B cell (primary cell): ENCODE results near the gene DUSP7. TPM values are rescaled to one million over a fixed set of nuclear protein-coding genes. Genes with fewer than 3 reads are reported as not detected.
"Not testable (repeated sequence)": the region's sequence is repeated elsewhere in the genome, so short reads cannot be mapped to it uniquely, and the experiment has no call there.

ENCODE experiments used
- ATAC-seq: fragments of 200-7000 bp; cut with Tn5 transposase; one replicate; pipeline ENCODE4 v1.10.0; 2021; ENCODE audit warnings: low read depth, mild to moderate bottlenecking, moderate number of reproducible peaks, moderate library complexity
- CTCF ChIA-PET: fragments of 350-600 bp; sonication (Branson Sonifier 250); formaldehyde crosslinking; loops from one replicate; lab custom pipeline; 2021; ENCODE audit warnings: antibody characterized with exemption, inconsistent platforms; lab: Charles Lee
- POLR2A ChIA-PET: fragments of 350-600 bp; sonication (Branson Sonifier 250); formaldehyde crosslinking; loops from one replicate; lab custom pipeline; 2021; ENCODE audit warnings: antibody characterized with exemption; lab: Charles Lee
- DNase-seq: peaks from one replicate; pipeline ENCODE4 v3.0.0; 2013
- H2AFZ ChIP-seq: 2 replicates; pipeline ENCODE4 v1.6.1; 2012; ENCODE audit warnings: mild to moderate bottlenecking, low read depth, low read length; ENCODE audit not compliant: insufficient read depth, poor library complexity, severe bottlenecking
- H3K27ac ChIP-seq, 2 donors: 1 replicate in 1 of 2; 2 replicates in 1 of 2; pipeline ENCODE4 v1.5.1; 2012 to 2013; ENCODE audit warnings: low read length in 2 of 2, mild to moderate bottlenecking in 2 of 2, moderate library complexity in 1 of 2
- H3K27me3 ChIP-seq, 4 experiments: fragments of 200-600 bp in 1 of 4; sonication (generic) in 1 of 4; replicated peaks in 1 of 4; 1 replicate in 2 of 4; 2 replicates in 2 of 4; pipeline versions ENCODE4 v1.6.1 to v1.7.0; 2013 to 2016; ENCODE audit warnings: low read length in 3 of 4, mild to moderate bottlenecking in 2 of 4, mixed read lengths in 1 of 4, moderate library complexity in 1 of 4; ENCODE audit not compliant: insufficient read depth in 4 of 4, control insufficient read depth in 3 of 4; ENCODE audit errors: control extremely low read depth in 1 of 4
- H3K36me3 ChIP-seq, 2 experiments: replicated peaks in 1 of 2; 1 replicate in 1 of 2; 2 replicates in 1 of 2; pipeline versions ENCODE4 v1.6.1 to v1.7.1; 2013; ENCODE audit warnings: low read length in 1 of 2; ENCODE audit not compliant: insufficient read depth in 2 of 2, control insufficient read depth in 1 of 2; ENCODE audit errors: control extremely low read depth in 1 of 2, extremely low read depth in 1 of 2
- H3K4me1 ChIP-seq, 2 donors: fragments of 200-600 bp in 1 of 2; sonication (generic) in 1 of 2; 1 replicate in 1 of 2; 2 replicates in 1 of 2; pipeline versions ENCODE4 v1.5.1 to v1.6.1; 2013 to 2017; ENCODE audit warnings: low read length in 2 of 2; ENCODE audit not compliant: control insufficient read depth in 2 of 2, insufficient read depth in 2 of 2
- H3K4me2 ChIP-seq: replicated peaks from 2 replicates; pipeline ENCODE3; 2012; ENCODE audit warnings: mild to moderate bottlenecking, low read depth, low read length; ENCODE audit not compliant: poor library complexity, severe bottlenecking
- H3K4me3 ChIP-seq, 5 experiments: fragments of 200-600 bp in 1 of 5; sonication (generic) in 1 of 5; 1 replicate in 3 of 5; 2 replicates in 2 of 5; pipeline versions ENCODE4 v1.5.1 to v1.7.0; 2011 to 2016; ENCODE audit warnings: low read length in 4 of 5, mild to moderate bottlenecking in 4 of 5, low read depth in 2 of 5, control low read depth in 1 of 5, moderate library complexity in 1 of 5; ENCODE audit not compliant: insufficient read depth in 1 of 5; ENCODE audit errors: control extremely low read depth in 1 of 5, extremely low read depth in 1 of 5
- H3K79me2 ChIP-seq: fragments of 200-600 bp; sonication (generic); one replicate; pipeline ENCODE4 v1.6.0; 2016; ENCODE audit warnings: low read length; ENCODE audit not compliant: control insufficient read depth, insufficient read depth
- H3K9ac ChIP-seq: fragments of 200-600 bp; sonication (generic); 2 replicates; pipeline ENCODE4 v1.6.1; 2017; ENCODE audit warnings: mild to moderate bottlenecking, low read length, moderate library complexity
- H3K9me3 ChIP-seq, 3 donors: one replicate each; pipeline versions ENCODE4 v1.6.1 to v1.7.1; 2013; ENCODE audit warnings: low read length in 2 of 3; ENCODE audit not compliant: control insufficient read depth in 2 of 3, insufficient read depth in 1 of 3; ENCODE audit errors: control extremely low read depth in 1 of 3
- H4K20me1 ChIP-seq: 2 replicates; pipeline ENCODE4 v1.6.0; 2012; ENCODE audit warnings: mild to moderate bottlenecking, low read length; ENCODE audit not compliant: insufficient read depth, control insufficient read depth, poor library complexity, severe bottlenecking
- H3K27ac Mint-ChIP-seq: one replicate; pipeline ENCODE4 v1.8.0; 2021; ENCODE audit warnings: mixed read lengths
- H3K27me3 Mint-ChIP-seq: one replicate; pipeline ENCODE4 v1.8.0; 2021; ENCODE audit warnings: mixed read lengths
- H3K4me1 Mint-ChIP-seq: one replicate; pipeline ENCODE4 v1.8.0; 2021; ENCODE audit warnings: mixed read lengths
- H3K4me3 Mint-ChIP-seq: one replicate; pipeline ENCODE4 v1.8.0; 2021; ENCODE audit warnings: mixed read lengths
- H3K9me3 Mint-ChIP-seq: one replicate; pipeline ENCODE4 v1.8.0; 2022; ENCODE audit warnings: mixed read lengths; ENCODE audit not compliant: insufficient read depth
- CTCF ChIP-seq: fragments of 200-600 bp; IDR thresholded peaks from one replicate; pipeline ENCODE4 v1.8.0; 2022; ENCODE audit warnings: antibody characterized with exemption, mild to moderate bottlenecking
- EZH2 ChIP-seq: IDR thresholded peaks from 2 replicates; pipeline ENCODE4 v1.6.1; 2012; ENCODE audit warnings: borderline replicate concordance, low read depth, mild to moderate bottlenecking, moderate library complexity, low read length; ENCODE audit not compliant: insufficient read depth, poor library complexity, severe bottlenecking
- WGBS: methylation state at CpG from one replicate; pipeline ENCODE4 v1.1.5; 2013; ENCODE audit warnings: missing lambda C conversion rate; ENCODE audit not compliant: insufficient coverage; 5-methylcytosine and 5-hydroxymethylcytosine counted together
- intact Hi-C: fragments of 100-400 bp; cut with micrococcal nuclease; formaldehyde crosslinking; loops from one replicate; pipeline ENCODE4 v1.10.0; 2022
- polyA plus RNA-seq: library from polyadenylated mRNA; depleted of rRNA; stranded (reverse); fragments of >200 nt; gene quantifications from 2 replicates; pipeline ENCODE4 v1.2.3, GENCODE V29; 2012
- total RNA-seq, 2 donors: library from RNA; stranded (reverse); fragments of 120-200 nt in 1 of 2; gene quantifications; 1 replicate in 1 of 2; 2 replicates in 1 of 2; pipeline versions ENCODE4 v1.2.3 to v1.2.4, GENCODE V29; 2013 to 2022

The DUSP7 gene
- total and polyA plus RNA-seq, 2 donors (not counting 1 experiment from before 2014, with no cell fraction given), result 5.1 to 6.9 TPM

- Histone ChIP-seq H3K79me2 (no peaks in the 10 kb centered on the region), H3K36me3 (no peaks in the 10 kb centered on the region), H3K4me3 (no peak overlapping the region), H3K4me2 (no peak overlapping the region), H3K27ac (no peak overlapping the region), H3K9ac (no peak overlapping the region), H3K9me3 (no peaks in the 10 kb centered on the region), H2AFZ (no peak overlapping the region), H3K27me3 (peaks cover 0 to under 1% (median 0%) of the 10 kb centered on the region in 4 experiments), H4K20me1 (no peaks in the 10 kb centered on the region), H3K4me1 (no peaks in the 10 kb centered on the region)
- TF ChIP-seq CTCF (no peak), EZH2 (no peak)
- no peaks in the 10 kb centered on the region for H3K4me1 Mint-ChIP-seq
- ChIA-PET POLR2A (no interaction called here), CTCF (interaction anchor here (0.6 to 1.3 kb wide), 2 partner anchors 10 to 140 kb away, joined by 3 to 4 read pairs; no protein-coding TSS in a partner anchor)
- intact Hi-C loops, result no loop called here
- H3K9me3 Mint-ChIP-seq, result no peaks in the 10 kb centered on the region
- peaks cover 3% of the 10 kb centered on the region for H3K27me3 Mint-ChIP-seq
- 91% methylated on average over 6 of the region's 6 CpGs for WGBS
- no peak overlapping the region for H3K27ac Mint-ChIP-seq
- DNase-seq (no peak), ATAC-seq (no peak)
- H3K4me3 Mint-ChIP-seq, result no peak overlapping the region
Measured at GRCh38 chr3:52043750-52044149, 12.6 kb downstream of the DUSP7 start.

GRCh38 chr3:52043039-52043438, 13.3 kb downstream of the DUSP7 start:
- H3K9me3 Mint-ChIP-seq, H3K4me3 Mint-ChIP-seq, H3K27me3 Mint-ChIP-seq, DNase-seq, H3K27me3 ChIP-seq, H3K27ac Mint-ChIP-seq, intact Hi-C loops, H3K4me1 ChIP-seq, H3K4me1 Mint-ChIP-seq, ATAC-seq, H3K27ac ChIP-seq, H4K20me1 ChIP-seq, H3K9me3 ChIP-seq, H3K36me3 ChIP-seq, H2AFZ ChIP-seq, POLR2A ChIA-PET, H3K9ac ChIP-seq, H3K4me3 ChIP-seq, H3K79me2 ChIP-seq, H3K4me2 ChIP-seq: not testable (repeated sequence)
- whole genome bisulfite sequencing, result 67% methylated on average over 1 of the region's 1 CpG
- CTCF ChIA-PET, result interaction anchor here (1.3 kb wide), 1 partner anchor 10 kb away, joined by 4 read pairs; no protein-coding TSS in a partner anchor
